K562 (cell line): Measurements from ENCODE around the gene RNF223. TPM values are rescaled to one million over a fixed set of nuclear protein-coding genes. Genes with fewer than 3 reads are reported as not detected.

Experiments used
- ATAC-seq: fragments of 200-7000 bp; cut with Tn5 transposase; 3 replicates; pipeline ENCODE4 v1.9.1; 2020; ENCODE audit warnings: moderate library complexity
- BruUV-seq: library from RNA; stranded (reverse); fragments of 400-500 nt; replicated peaks from 2 replicates; lab custom pipeline; 2021; lab: Mats Ljungman, UMichigan
- CTCF ChIA-PET: fragments of 300-600 bp; formaldehyde crosslinking; extraction: SDS; loops from one replicate; lab custom pipeline; 2021; ENCODE audit warnings: low intra/inter-chr PET ratio; lab: Yijun Ruan, JAX
- POLR2A ChIA-PET: fragments of 300-600, 350-650 bp; sonication (Branson Sonifier 250); formaldehyde crosslinking; extraction: SDS; loops from one replicate; lab custom pipeline; 2021; ENCODE audit warnings: antibody characterized with exemption, inconsistent platforms; lab: Yijun Ruan, JAX
- DNase-seq, 4 experiments: peaks; one replicate each; pipeline versions ENCODE4 v3.0.0 to v3.0.0-alpha.2; 2011 to 2018; ENCODE audit warnings: low spot score in 3 of 4, mixed read lengths in 3 of 4; ENCODE audit errors: extremely low read depth in 1 of 4
- FAIRE-seq: peaks from 2 replicates; lab custom pipeline; 2011; peaks lifted over from hg19 to GRCh38; lab: Jason Lieb, UNC
- H2AFZ ChIP-seq: 2 replicates; pipeline ENCODE4 v1.6.0; 2011; ENCODE audit warnings: low read depth, low read length, control low read depth, inconsistent platforms
- H3K27ac ChIP-seq: fragments of 200-600 bp; 3 replicates; pipeline ENCODE4 v1.8.0; 2011; ENCODE audit warnings: low read depth, mild to moderate bottlenecking, control low read depth, inconsistent platforms, low read length, moderate library complexity, mixed read lengths; ENCODE audit errors: extremely low read depth
- H3K27me3 ChIP-seq, 2 experiments: fragments of 300-600 bp in 1 of 2; 2 replicates in 1 of 2; 3 replicates in 1 of 2; pipeline versions ENCODE4 v1.6.0 to v1.8.0; 2011; ENCODE audit warnings: inconsistent platforms in 2 of 2, low read length in 2 of 2, mild to moderate bottlenecking in 1 of 2, mixed read lengths in 1 of 2, moderate library complexity in 1 of 2; ENCODE audit not compliant: control insufficient read depth in 2 of 2, insufficient read depth in 2 of 2
- H3K36me3 ChIP-seq: fragments of 300-600 bp; 3 replicates; pipeline ENCODE4 v1.8.0; 2011; ENCODE audit warnings: mild to moderate bottlenecking, low read length, inconsistent platforms; ENCODE audit not compliant: control insufficient read depth, insufficient read depth
- H3K4me1 ChIP-seq, 2 experiments: fragments of 200-600 bp in 1 of 2; replicated peaks in 1 of 2; 2 replicates in 1 of 2; 3 replicates in 1 of 2; pipeline versions ENCODE4 v1.5.1 to v1.8.0; 2011; ENCODE audit warnings: inconsistent platforms in 2 of 2, low read length in 2 of 2, mild to moderate bottlenecking in 1 of 2, mixed read lengths in 1 of 2, moderate library complexity in 1 of 2; ENCODE audit not compliant: control insufficient read depth in 2 of 2, insufficient read depth in 2 of 2
- H3K4me2 ChIP-seq: 2 replicates; pipeline ENCODE4 v1.6.1; 2011; ENCODE audit warnings: low read length, control low read depth, inconsistent platforms, mixed read lengths; ENCODE audit not compliant: insufficient read depth
- H3K4me3 ChIP-seq: fragments of 200-600 bp; sonication (generic), shearing (Covaris generic); 2 replicates; pipeline ENCODE4 v1.5.1; 2016; ENCODE audit warnings: control low read depth, inconsistent platforms
- H3K79me2 ChIP-seq: fragments of 200-600 bp; 3 replicates; pipeline ENCODE4 v1.8.0; 2011; ENCODE audit warnings: low read length, inconsistent platforms; ENCODE audit not compliant: control insufficient read depth, insufficient read depth
- H3K9ac ChIP-seq, 2 experiments: 2 replicates each; pipeline versions ENCODE4 v1.6.0 to v1.6.1; 2011; ENCODE audit warnings: low read depth in 2 of 2, low read length in 2 of 2, control low read depth in 1 of 2, inconsistent platforms in 1 of 2, mild to moderate bottlenecking in 1 of 2, mixed read lengths in 1 of 2; ENCODE audit not compliant: insufficient read depth in 1 of 2
- H3K9me1 ChIP-seq: one replicate; pipeline ENCODE4 v1.6.0; 2011; ENCODE audit warnings: inconsistent platforms, mild to moderate bottlenecking, low read length, moderate library complexity; ENCODE audit not compliant: control insufficient read depth, insufficient read depth
- H3K9me3 ChIP-seq: replicated peaks from 2 replicates; pipeline ENCODE4 v1.5.1; 2011; ENCODE audit warnings: low read depth, low read length, inconsistent platforms; ENCODE audit not compliant: control insufficient read depth, insufficient read depth
- H4K20me1 ChIP-seq: replicated peaks from 2 replicates; pipeline ENCODE4 v1.6.1; 2011; ENCODE audit warnings: low read length, inconsistent platforms, mixed read lengths; ENCODE audit not compliant: control insufficient read depth, insufficient read depth
- HMGXB4 ChIP-seq: sonication (generic); formaldehyde crosslinking; IDR thresholded peaks from 2 replicates; pipeline ENCODE4 v1.8.1; 2023; ENCODE audit warnings: mild to moderate bottlenecking, missing genetic modification reagents
- POLR2G ChIP-seq: fragments of 200-400 bp; formaldehyde crosslinking; IDR thresholded peaks from 2 replicates; pipeline ENCODE4 v1.6.1; 2017; ENCODE audit warnings: low read depth, mild to moderate bottlenecking, antibody characterized with exemption, low read length, moderate library complexity
- SIX5 ChIP-seq, 2 experiments: IDR thresholded peaks; 2 replicates each; pipeline ENCODE4 v1.6.1; 2011; ENCODE audit warnings: low read length in 2 of 2, borderline replicate concordance in 1 of 2, low read depth in 1 of 2, mild to moderate bottlenecking in 1 of 2, moderate library complexity in 1 of 2; ENCODE audit not compliant: insufficient read depth in 1 of 2
- SRSF1 ChIP-seq: fragments of 200-400 bp; formaldehyde crosslinking; IDR thresholded peaks from 2 replicates; pipeline ENCODE4 v1.6.1; 2017; ENCODE audit warnings: mild to moderate bottlenecking, low read depth, low read length, moderate library complexity
- ZNF143 ChIP-seq: sonication (generic); formaldehyde crosslinking; IDR thresholded peaks from 2 replicates; pipeline ENCODE4 v1.9.0; 2022; ENCODE audit warnings: mild to moderate bottlenecking, missing genetic modification reagents
- ZNF212 ChIP-seq: fragments of 450-650 bp; formaldehyde crosslinking; IDR thresholded peaks from 2 replicates; pipeline ENCODE4 v1.4.0; 2020; ENCODE audit warnings: mild to moderate bottlenecking
- WGBS: fragments of 100-300 bp; shearing (Covaris generic); methylation state at CpG from one replicate; pipeline ENCODE4 v1.1.6; 2016; ENCODE audit warnings: low coverage, mixed read lengths; ENCODE audit not compliant: insufficient coverage; ENCODE audit errors: missing lambda C conversion rate; 5-methylcytosine and 5-hydroxymethylcytosine counted together
- in situ Hi-C: fragments of 300-500 bp; cut with MboI; formaldehyde crosslinking; loops from 4 replicates; pipeline ENCODE4 v1.15.0; 2018; ENCODE audit warnings: inconsistent platforms, mixed read lengths
- intact Hi-C: fragments of 100-400 bp; cut with micrococcal nuclease; formaldehyde crosslinking; loops from 2 replicates; pipeline ENCODE4 v1.14.2; 2022
- polyA plus RNA-seq, 8 experiments: library from polyadenylated mRNA; depleted of rRNA in 4 of 8; stranded (reverse) in 5 of 8; unstranded in 3 of 8; fragments of >200 nt; fragmentation: Nextera tagmentation in 2 of 8; fragmentation: Illumina TruSeq in 1 of 8; extraction: Ambion mirVana in 2 of 8; extraction: Trizol in 1 of 8; gene quantifications; 2 replicates each; pipeline versions ENCODE4 v1.2.1 to v1.2.3, GENCODE V29; 2011 to 2014; ENCODE audit warnings: inconsistent platforms in 1 of 8, missing spikeins in 1 of 8
- total RNA-seq, 7 experiments: library from RNA; depleted of rRNA in 6 of 7; stranded (reverse); fragments of >200 nt in 6 of 7; fragmentation: Illumina TruSeq in 2 of 7; extraction: Trizol in 2 of 7; gene quantifications; 2 replicates each; pipeline versions ENCODE4 v1.2.1 to v1.2.3, GENCODE V29; 2011 to 2021; ENCODE audit warnings: low replicate concordance in 1 of 7
- TF ChIP-seq, protein P1 (sequence below): sonication (generic); formaldehyde crosslinking; IDR thresholded peaks from 2 replicates; pipeline ENCODE4 v1.8.1; 2023; ENCODE audit warnings: mild to moderate bottlenecking, missing genetic modification reagents

The RNF223 gene
- total and polyA plus RNA-seq, 9 of the 15 experiments (the other 6 are each of a cell fraction or from before 2014, with no cell fraction given), result 0.04 to 0.32 TPM; not detected in 7

- TF ChIP-seq HMGXB4 (CRISPR knock-in tag) (no peak), SRSF1 (no peak), ZNF143 (CRISPR knock-in tag) (no peak), ZNF212 (no peak)
Observed at GRCh38 chr1:1051127-1051810, 22.8 kb downstream of the RNF223 start (continued).

DNA sequence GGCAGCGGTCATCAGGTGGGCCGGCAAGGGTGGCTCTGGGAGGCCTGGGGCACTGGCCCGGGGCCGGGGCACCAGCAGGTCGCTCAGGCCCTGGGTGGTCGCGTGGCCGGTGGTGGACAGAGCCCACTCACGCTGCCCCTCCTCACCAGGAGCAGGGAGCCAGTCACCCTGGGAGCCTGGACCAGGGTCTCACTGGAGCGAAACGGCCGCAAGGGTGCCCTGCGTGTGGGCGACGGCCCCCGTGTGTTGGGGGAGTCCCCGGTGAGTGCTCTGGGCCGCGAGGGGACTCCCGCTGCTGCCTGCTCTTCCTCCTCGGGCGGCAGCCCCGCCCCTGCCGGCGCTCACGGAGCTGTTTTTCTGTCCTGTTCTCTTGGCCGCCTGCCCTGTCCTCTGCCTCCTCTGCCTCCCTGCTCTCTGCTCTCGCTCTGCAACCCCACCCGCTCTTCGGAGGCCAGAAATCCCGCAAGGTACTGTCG is 23.5 kb downstream of the RNF223 start:
- Histone ChIP-seq H3K9me1 (no peaks in the 10 kb centered on the region), H2AFZ (no peak overlapping the region)
- no peak for ATAC-seq
- CTCF ChIA-PET, result no interaction called here
- TF ChIP-seq POLR2G (peak; percentile 51; the same call in 1 of the 2 replicates), SIX5 (IDR thresholded peaks at IDR 0.05; ENCODE audit: borderline replicate concordance in 1 of 2, insufficient read depth in 1 of 2, low read depth in 1 of 2, low read length in 2 of 2) (no peak)
- TF ChIP-seq, protein P1, sequence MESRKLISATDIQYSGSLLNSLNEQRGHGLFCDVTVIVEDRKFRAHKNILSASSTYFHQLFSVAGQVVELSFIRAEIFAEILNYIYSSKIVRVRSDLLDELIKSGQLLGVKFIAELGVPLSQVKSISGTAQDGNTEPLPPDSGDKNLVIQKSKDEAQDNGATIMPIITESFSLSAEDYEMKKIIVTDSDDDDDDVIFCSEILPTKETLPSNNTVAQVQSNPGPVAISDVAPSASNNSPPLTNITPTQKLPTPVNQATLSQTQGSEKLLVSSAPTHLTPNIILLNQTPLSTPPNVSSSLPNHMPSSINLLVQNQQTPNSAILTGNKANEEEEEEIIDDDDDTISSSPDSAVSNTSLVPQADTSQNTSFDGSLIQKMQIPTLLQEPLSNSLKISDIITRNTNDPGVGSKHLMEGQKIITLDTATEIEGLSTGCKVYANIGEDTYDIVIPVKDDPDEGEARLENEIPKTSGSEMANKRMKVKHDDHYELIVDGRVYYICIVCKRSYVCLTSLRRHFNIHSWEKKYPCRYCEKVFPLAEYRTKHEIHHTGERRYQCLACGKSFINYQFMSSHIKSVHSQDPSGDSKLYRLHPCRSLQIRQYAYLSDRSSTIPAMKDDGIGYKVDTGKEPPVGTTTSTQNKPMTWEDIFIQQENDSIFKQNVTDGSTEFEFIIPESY (CRISPR knock-in tag), result peak; percentile 61; the same call in 1 of the 2 replicates
- TF ChIP-seq, all 486 proteins: peak for 2
- H3K27ac ChIP-seq, result no peak overlapping the region
- no peak for DNase-seq
- H4K20me1 ChIP-seq, result no peaks in the 10 kb centered on the region
- H3K9ac ChIP-seq, result no peak overlapping the region
- in situ Hi-C loops (no loop called here), intact Hi-C loops (no loop called here)
- no peaks in the 10 kb centered on the region for H3K27me3 ChIP-seq
- POLR2A ChIA-PET, result interaction anchor here (1.6 kb wide), 1 partner anchor 8 kb away, joined by 4 read pairs; no protein-coding TSS in a partner anchor
- no TSS peak for BruUV-seq
- H3K4me1 ChIP-seq, result peaks cover 0 to 40% of the 10 kb centered on the region in 2 experiments; a peak in 2 of 5 replicates
- no peaks in the 10 kb centered on the region for H3K9me3 ChIP-seq
- WGBS, result 97% methylated on average over 22 of the region's 32 CpGs
- no peak for FAIRE-seq
- peaks cover 86% of the 10 kb centered on the region for H3K36me3 ChIP-seq
- H3K79me2 ChIP-seq, result no peaks in the 10 kb centered on the region
- H3K4me2 ChIP-seq, result no peak overlapping the region
- no peak overlapping the region for H3K4me3 ChIP-seq
